Measurements from ENCODE around the gene PLEK. TPM values are rescaled to one million over a fixed set of nuclear protein-coding genes. Genes with fewer than 3 reads are reported as not detected.

Gene PLEK
- total and polyA plus RNA-seq, 2 of the 13 experiments (the other 11 are each of a cell fraction or from before 2014, with no cell fraction given): not detected

- no peak for TF ChIP-seq CSRNP1 (CRISPR knock-in tag; IDR thresholded peaks at IDR 0.05)
- no peak for TF ChIP-seq ETV6 (CRISPR knock-in tag; conservative IDR thresholded peaks at IDR 0.05)
- TF ChIP-seq RFXAP (CRISPR knock-in tag; IDR thresholded peaks at IDR 0.05; ENCODE audit: borderline replicate concordance): 0 out of 2 replicates have a peak, but pooled peaks have one; percentile 32
- TF ChIP-seq HOXA5 (CRISPR knock-in tag; IDR thresholded peaks at IDR 0.05): 0 out of 2 replicates have a peak, but pooled peaks have one; percentile 20
- no peak for TF ChIP-seq ZFP1 (CRISPR knock-in tag; IDR thresholded peaks at IDR 0.05)
- TF ChIP-seq RAD51 (IDR thresholded peaks at IDR 0.05; ENCODE audit: borderline replicate concordance): no peak
- peak; percentile 33; the same call in 1 of the 2 replicates for TF ChIP-seq FOXA3 (CRISPR knock-in tag; IDR thresholded peaks at IDR 0.05)
- peak; percentile 78; the same call in 1 of the 2 replicates for TF ChIP-seq TFDP2 (CRISPR knock-in tag; IDR thresholded peaks at IDR 0.05)
- peak; percentile 43; the same call in 1 of the 2 replicates for TF ChIP-seq HOXA3 (CRISPR knock-in tag; IDR thresholded peaks at IDR 0.05)
- no peak for TF ChIP-seq PPARG (CRISPR knock-in tag; conservative IDR thresholded peaks at IDR 0.05)
- TF ChIP-seq ZNF543 (CRISPR knock-in tag; IDR thresholded peaks at IDR 0.05): no peak
- no peak for TF ChIP-seq ZBTB2 (CRISPR knock-in tag; IDR thresholded peaks at IDR 0.05; ENCODE audit: low read depth)
- no peak for TF ChIP-seq HNF4G (IDR thresholded peaks at IDR 0.05; ENCODE audit: borderline replicate concordance, low read depth, low read length)
- TF ChIP-seq HNF4G (CRISPR knock-in tag; IDR thresholded peaks at IDR 0.05; ENCODE audit: borderline replicate concordance, low read depth): no peak
- no peak for TF ChIP-seq ZNF160 (CRISPR knock-in tag; IDR thresholded peaks at IDR 0.05)
- TF ChIP-seq E2F2 (CRISPR knock-in tag; IDR thresholded peaks at IDR 0.05; ENCODE audit: borderline replicate concordance): no peak
- TF ChIP-seq PRDM10 (CRISPR knock-in tag; IDR thresholded peaks at IDR 0.05; ENCODE audit: low read depth): no peak
- no peak for TF ChIP-seq SP2 (CRISPR knock-in tag; IDR thresholded peaks at IDR 0.05)
- no peak for TF ChIP-seq ZNF33B (CRISPR knock-in tag; IDR thresholded peaks at IDR 0.05)
- TF ChIP-seq ZBTB21 (CRISPR knock-in tag; IDR thresholded peaks at IDR 0.05): no peak
These were observed 3.0 kb upstream of the PLEK start (continued) for GRCh38 chr2:68362069-68362468.

Data from HepG2 (cell line).